ENCODE results near the gene ING5.

- TF ChIP-seq CTCF (IDR thresholded peaks at IDR 0.05) (no peak), POLR2A (IDR thresholded peaks at IDR 0.05) (no peak), POLR2AphosphoS5 (IDR thresholded peaks at IDR 0.05) (no peak)
Observed at GRCh38 chr2:241722896-241723454, 21.1 kb downstream of the ING5 start.
